Stomach (tissue), 4 donors: ENCODE results near the gene P4HTM.
"Not testable (repeated sequence)": the region's sequence is repeated elsewhere in the genome, so short reads cannot be mapped to it uniquely, and the experiment has no call there.

Experiments used
- CTCF ChIP-seq, 7 experiments: fragments of 450-650 bp in 4 of 7; fragments of 200-600 bp in 3 of 7; sonication (generic) in 3 of 7; IDR thresholded peaks; one replicate each; pipeline ENCODE4 v1.5.1; 2016 to 2019; ENCODE audit warnings: antibody characterized with exemption in 7 of 7, control low read depth in 2 of 7, mild to moderate bottlenecking in 1 of 7
- EP300 ChIP-seq: sonication (generic); formaldehyde crosslinking; IDR thresholded peaks from one replicate; pipeline ENCODE4 v1.6.1; 2017; ENCODE audit warnings: antibody characterized with exemption

- TF ChIP-seq CTCF (IDR thresholded peaks at IDR 0.05); EP300: not testable (repeated sequence)
Measured at GRCh38 chr3:49008627-49009026, 18.6 kb downstream of the P4HTM start.
